Skeletal muscle tissue (tissue), 4 donors: ENCODE data around the gene CPZ. TPM values are rescaled to one million over a fixed set of nuclear protein-coding genes. Genes with fewer than 3 reads are reported as not detected.

ENCODE experiments used
- H3K27ac ChIP-seq: one replicate; pipeline ENCODE4 v1.7.0; 2013; ENCODE audit warnings: mild to moderate bottlenecking, low read depth, low read length, inconsistent platforms
- H3K27me3 ChIP-seq, 3 donors: one replicate each; pipeline ENCODE4 v1.7.0; 2013; ENCODE audit warnings: low read length in 3 of 3; ENCODE audit not compliant: control insufficient read depth in 3 of 3, insufficient read depth in 3 of 3
- H3K36me3 ChIP-seq, 3 donors: one replicate each; pipeline ENCODE4 v1.7.0; 2013; ENCODE audit warnings: low read length in 3 of 3; ENCODE audit not compliant: control insufficient read depth in 3 of 3, insufficient read depth in 3 of 3
- H3K4me1 ChIP-seq, 3 donors: one replicate each; pipeline ENCODE4 v1.7.0; 2013; ENCODE audit warnings: low read length in 3 of 3, mild to moderate bottlenecking in 3 of 3; ENCODE audit not compliant: control insufficient read depth in 3 of 3, insufficient read depth in 3 of 3
- H3K4me3 ChIP-seq, 3 donors: one replicate each; pipeline ENCODE4 v1.7.0; 2013; ENCODE audit warnings: low read length in 3 of 3
- H3K9ac ChIP-seq, 3 donors: one replicate each; pipeline ENCODE4 v1.7.0; 2013; ENCODE audit warnings: low read length in 3 of 3, mild to moderate bottlenecking in 3 of 3, moderate library complexity in 2 of 3, low read depth in 1 of 3
- H3K9me3 ChIP-seq, 3 donors: one replicate each; pipeline ENCODE4 v1.7.0; 2013; ENCODE audit warnings: low read length in 3 of 3; ENCODE audit not compliant: control insufficient read depth in 3 of 3
- total RNA-seq: library from RNA; depleted of rRNA; stranded (reverse); fragments of >200 nt; gene quantifications from one replicate; pipeline ENCODE4 v1.2.3, GENCODE V29; 2014
- donor health status: Osteomylitis.

Gene CPZ
- total RNA-seq, 1 donor from 2014 or later: 11.5 TPM

DNA sequence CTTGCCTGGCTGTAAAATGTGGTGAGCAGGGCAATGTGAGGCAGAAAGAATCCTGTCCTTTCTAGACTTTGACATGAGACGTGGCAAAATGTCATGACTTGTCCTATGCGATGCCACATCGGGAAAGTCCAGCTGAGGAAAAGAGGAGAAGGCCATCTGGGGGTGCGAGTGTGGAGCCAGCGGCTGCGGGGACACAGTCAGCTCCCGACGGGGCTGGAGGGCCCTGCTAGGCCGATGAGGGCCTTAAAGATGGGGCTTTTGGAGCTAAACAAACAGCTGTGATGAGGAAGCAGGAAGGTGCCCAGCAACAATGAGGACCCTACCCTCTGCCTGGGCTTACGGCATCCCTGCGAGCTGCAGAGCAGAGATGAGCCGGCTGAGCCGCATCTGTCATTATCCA is 7.7 kb downstream of the CPZ start:
- Histone ChIP-seq H3K4me1 (no peaks in the 10 kb centered on the region), H3K27ac (no peak overlapping the region), H3K4me3 (no peak overlapping the region), H3K9me3 (no peaks in the 10 kb centered on the region), H3K36me3 (no peaks in the 10 kb centered on the region), H3K9ac (no peak overlapping the region), H3K27me3 (peaks cover 8 to 25% (median 18%) of the 10 kb centered on the region in 3 donors)

DNA sequence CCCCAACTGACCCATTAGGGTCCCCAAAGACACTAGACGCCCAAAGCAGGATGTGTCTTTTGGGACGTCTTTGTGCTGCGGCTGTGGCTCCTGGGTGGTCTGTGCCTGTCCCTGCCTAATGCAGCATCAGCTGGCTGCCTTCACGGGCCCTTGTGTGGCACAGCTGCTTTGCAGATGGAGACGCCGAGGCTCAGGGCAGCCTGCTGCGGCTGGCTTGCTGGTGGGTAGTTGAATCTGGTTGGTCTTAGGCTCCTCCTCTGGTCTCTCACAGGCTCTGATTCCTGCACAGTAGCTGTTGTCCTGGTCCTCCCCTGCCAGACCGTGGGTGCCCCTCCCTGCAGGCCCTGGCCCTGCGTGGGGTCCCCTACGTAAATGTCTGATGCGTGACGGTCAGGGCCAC is 8.1 kb downstream of the CPZ start:
- Histone ChIP-seq H3K9me3 (no peaks in the 10 kb centered on the region), H3K4me3 (no peak overlapping the region), H3K27me3 (peaks cover 8 to 25% (median 18%) of the 10 kb centered on the region in 3 donors), H3K36me3 (no peaks in the 10 kb centered on the region), H3K27ac (no peak overlapping the region), H3K9ac (no peak overlapping the region), H3K4me1 (no peaks in the 10 kb centered on the region)

DNA sequence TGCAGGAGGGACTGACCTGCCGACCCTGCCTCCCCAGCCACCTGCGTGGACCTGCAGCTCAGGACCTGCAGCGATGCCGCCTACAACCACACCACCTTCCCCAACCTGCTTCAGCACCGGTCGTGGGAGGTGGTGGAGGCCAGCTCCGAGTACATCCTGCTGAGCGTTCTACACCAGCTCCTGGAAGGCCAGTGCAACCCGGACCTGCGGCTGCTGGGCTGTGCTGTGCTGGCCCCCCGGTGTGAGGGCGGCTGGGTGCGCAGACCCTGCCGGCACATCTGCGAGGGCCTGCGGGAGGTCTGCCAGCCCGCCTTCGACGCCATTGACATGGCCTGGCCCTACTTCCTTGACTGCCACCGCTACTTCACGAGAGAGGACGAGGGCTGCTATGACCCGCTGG is 8.5 kb downstream of the CPZ start:
- Histone ChIP-seq H3K4me1 (no peaks in the 10 kb centered on the region), H3K4me3 (no peak overlapping the region), H3K9me3 (no peaks in the 10 kb centered on the region), H3K27ac (no peak overlapping the region), H3K36me3 (no peaks in the 10 kb centered on the region), H3K27me3 (peaks cover 8 to 25% (median 18%) of the 10 kb centered on the region in 3 donors), H3K9ac (no peak overlapping the region)

DNA sequence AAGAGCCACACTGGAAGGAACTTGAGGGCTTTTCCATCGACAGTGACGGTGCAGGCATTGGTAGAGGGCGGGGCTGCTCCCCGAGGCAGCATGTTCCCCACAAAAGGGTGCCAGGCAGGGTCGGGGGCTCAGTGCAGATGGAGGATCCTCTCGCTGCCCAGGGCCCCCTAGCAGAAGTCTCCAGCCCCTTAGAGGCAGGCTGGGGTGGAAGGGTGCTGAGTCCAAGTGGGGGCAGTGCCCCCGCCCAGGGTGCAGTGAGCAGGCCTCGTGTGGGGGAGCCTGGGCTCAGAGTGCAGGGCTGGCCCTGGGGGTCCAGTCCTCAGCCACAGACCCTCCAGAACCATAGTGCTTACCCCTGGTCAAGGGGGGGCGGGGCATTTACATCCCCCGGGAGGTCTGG is 9.0 kb downstream of the CPZ start:
- H3K9ac ChIP-seq: no peak overlapping the region
- peaks cover 8 to 25% (median 18%) of the 10 kb centered on the region in 3 donors for H3K27me3 ChIP-seq
- H3K4me3 ChIP-seq: no peak overlapping the region
- no peaks in the 10 kb centered on the region for H3K9me3 ChIP-seq
- H3K4me1 ChIP-seq: no peaks in the 10 kb centered on the region
- no peaks in the 10 kb centered on the region for H3K36me3 ChIP-seq
- H3K27ac ChIP-seq: no peak overlapping the region

DNA sequence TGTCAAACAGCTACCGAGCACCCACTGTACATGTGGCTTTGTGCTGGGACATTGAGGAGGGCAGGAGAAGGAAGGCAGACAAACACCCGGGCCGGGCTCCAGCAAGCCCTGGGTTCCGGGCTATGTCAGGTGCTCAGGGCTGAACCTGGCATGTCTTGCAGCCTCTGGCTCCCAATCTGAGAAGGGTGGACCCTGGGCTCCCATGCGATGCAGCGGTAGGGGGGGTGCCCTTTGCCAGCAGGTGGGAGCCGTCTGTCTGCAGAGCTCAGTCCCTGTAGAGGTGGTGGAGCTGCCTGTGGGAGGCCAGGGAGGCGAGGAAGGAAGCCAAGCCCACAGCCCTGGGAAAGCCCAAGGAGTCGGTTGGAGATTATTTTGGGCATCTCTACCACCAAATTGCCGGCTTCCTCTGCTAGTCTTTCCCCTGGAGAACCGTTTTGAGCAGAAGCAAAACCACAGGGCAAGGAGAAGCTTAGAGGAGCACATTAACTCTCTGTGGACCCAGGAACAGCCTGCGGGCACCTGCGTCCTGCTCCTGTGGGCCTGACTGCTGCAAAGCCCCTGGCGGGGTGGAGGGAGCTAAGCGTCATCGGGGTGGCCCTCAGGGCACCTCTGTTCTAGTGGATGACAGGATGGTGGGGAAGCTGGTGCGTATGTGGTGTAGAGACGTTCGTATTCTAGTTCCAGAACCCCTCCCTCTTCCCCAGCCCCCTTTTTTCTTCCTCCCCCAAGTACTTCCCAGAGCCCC is 10.3 kb downstream of the CPZ start:
- peaks cover 13 to 27% (median 27%) of the 10 kb centered on the region in 3 donors for H3K27me3 ChIP-seq
- no peak overlapping the region for H3K9ac ChIP-seq
- no peak overlapping the region for H3K4me3 ChIP-seq
- H3K9me3 ChIP-seq: no peaks in the 10 kb centered on the region
- no peak overlapping the region for H3K27ac ChIP-seq
- H3K4me1 ChIP-seq: no peaks in the 10 kb centered on the region
- no peaks in the 10 kb centered on the region for H3K36me3 ChIP-seq

DNA sequence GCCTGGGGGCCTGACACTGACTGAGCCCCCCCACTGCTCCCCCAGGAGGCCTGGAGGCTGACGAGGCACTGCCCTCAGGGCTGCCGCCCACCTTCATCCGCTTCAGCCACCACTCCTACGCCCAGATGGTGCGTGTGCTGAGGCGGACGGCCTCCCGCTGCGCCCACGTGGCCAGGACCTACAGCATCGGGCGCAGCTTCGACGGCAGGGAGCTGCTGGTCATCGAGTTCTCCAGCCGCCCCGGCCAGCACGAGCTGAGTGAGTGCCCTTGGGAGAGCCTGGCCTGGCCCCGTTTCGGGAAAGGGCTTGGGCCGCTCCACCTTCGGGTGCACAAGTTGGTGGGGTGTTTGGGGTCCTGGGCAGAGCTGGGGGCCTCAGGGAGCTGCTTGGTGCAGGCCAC is 11.4 kb downstream of the CPZ start:
- H3K27me3 ChIP-seq: peaks cover 13 to 27% (median 27%) of the 10 kb centered on the region in 3 donors
- no peaks in the 10 kb centered on the region for H3K36me3 ChIP-seq
- no peaks in the 10 kb centered on the region for H3K4me1 ChIP-seq
- no peak overlapping the region for H3K27ac ChIP-seq
- no peak overlapping the region for H3K4me3 ChIP-seq
- no peak overlapping the region for H3K9ac ChIP-seq
- H3K9me3 ChIP-seq: no peaks in the 10 kb centered on the region

DNA sequence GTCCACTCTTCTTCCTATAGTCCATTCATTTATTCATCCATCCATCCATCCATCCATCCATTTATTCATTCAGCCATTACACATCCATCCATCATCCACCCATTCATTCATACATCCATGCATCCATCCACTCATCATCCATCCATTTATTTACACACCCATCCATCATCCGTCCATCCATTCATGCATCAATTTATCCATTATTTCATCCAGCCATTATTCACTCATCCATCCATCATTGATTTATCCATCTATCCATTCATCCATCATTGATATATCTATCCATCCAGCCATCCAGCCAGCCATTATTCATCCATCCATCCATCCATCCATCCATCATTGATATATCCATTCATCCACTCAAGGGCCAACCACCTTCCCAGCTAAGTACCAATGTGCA is 12.7 kb downstream of the CPZ start:
- Histone ChIP-seq H3K27me3 (peaks cover 11 to 26% (median 21%) of the 10 kb centered on the region in 3 donors), H3K4me1 (no peaks in the 10 kb centered on the region), H3K9ac (no peak overlapping the region), H3K36me3 (no peaks in the 10 kb centered on the region), H3K27ac (no peak overlapping the region), H3K4me3 (no peak overlapping the region), H3K9me3 (no peaks in the 10 kb centered on the region)

DNA sequence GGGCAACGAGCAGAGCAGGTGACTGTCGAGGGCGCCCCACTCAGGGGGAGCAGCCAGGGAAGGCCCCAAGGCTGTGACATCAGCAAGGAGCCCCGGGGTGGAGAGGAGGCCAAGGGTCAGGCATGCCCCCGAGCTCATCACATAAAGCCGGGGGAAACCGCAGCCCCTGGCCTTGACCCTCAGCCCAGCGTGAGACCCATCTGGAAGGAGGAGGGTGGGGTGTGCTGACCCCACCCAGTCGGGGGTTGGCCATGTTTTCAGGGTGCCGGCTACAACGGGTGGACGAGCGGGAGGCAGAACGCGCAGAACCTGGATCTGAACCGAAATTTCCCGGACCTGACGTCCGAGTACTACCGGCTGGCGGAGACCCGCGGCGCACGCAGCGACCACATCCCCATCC is 13.9 kb downstream of the CPZ start:
- H3K4me1 ChIP-seq: peaks cover 0 to 2% (median 0%) of the 10 kb centered on the region in 3 donors
- no peaks in the 10 kb centered on the region for H3K9me3 ChIP-seq
- H3K27ac ChIP-seq: no peak overlapping the region
- no peak overlapping the region for H3K9ac ChIP-seq
- H3K4me3 ChIP-seq: no peak overlapping the region
- H3K36me3 ChIP-seq: no peaks in the 10 kb centered on the region
- H3K27me3 ChIP-seq: peaks cover 5 to 16% (median 13%) of the 10 kb centered on the region in 3 donors

DNA sequence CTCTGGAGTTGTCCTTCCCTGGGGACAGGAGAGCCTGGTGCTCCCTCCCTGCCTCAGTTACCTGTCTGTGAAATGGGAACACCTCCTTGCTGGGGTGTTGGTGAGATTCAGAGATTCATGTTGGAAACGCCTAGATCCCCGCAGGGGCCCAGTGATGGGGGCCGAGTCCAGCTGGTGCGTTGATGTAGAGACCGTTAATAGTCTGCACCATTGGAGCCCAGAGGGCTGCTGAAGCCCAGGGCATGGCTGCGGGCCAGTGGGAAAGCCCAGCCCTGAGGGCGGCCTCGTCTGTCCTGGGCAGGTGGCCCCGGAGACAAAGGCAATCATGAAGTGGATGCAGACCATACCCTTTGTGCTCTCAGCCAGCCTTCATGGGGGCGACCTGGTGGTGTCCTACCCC is 14.4 kb downstream of the CPZ start:
- Histone ChIP-seq H3K4me1 (peaks cover 0 to 4% (median 0%) of the 10 kb centered on the region in 3 donors), H3K27me3 (peaks cover 5 to 18% (median 12%) of the 10 kb centered on the region in 3 donors), H3K9ac (no peak overlapping the region), H3K27ac (no peak overlapping the region), H3K36me3 (no peaks in the 10 kb centered on the region), H3K4me3 (no peak overlapping the region), H3K9me3 (no peaks in the 10 kb centered on the region)

DNA sequence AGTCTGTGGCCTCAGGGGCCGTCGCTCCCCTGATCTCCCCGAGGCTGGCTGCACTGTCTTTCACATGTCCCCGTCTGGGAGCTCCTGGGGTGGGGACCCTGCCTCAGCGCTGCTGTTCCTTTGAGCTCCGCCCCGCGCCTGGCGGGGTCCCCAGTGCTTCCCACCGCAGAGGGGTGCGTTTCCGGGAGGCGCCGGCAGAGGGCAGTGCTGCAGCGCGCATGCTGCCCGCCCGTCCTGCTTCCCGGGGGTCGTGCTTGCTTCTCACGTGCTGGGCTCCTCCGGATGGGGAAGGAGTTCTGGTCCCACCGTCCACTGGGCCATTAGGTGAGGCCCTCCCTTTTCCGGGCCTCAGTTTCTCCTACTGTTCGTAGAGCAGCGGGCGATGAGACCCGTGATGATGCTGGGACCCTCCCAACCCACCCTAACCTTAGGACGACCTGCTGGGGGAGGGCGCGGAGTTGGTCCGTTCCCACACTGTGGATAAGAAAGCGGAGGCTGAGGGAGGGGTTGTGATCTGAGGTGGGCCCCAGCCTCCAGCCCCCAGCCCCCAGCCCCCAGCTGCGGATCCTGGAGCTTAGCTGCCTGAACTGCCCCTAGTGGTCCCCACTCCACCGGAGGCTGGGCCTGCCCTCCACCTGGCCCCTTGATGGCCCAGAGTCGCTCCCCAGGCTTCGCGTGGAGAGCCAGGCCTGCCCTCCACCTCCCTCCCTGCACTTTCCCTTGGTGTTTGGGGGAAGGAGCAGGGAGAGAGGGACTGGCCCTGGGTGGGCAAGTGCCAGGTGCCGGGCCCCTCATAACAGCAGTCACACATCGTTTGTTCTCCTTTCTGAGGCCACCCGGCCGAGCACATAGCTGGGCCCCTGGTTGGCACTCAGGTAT is 15.3 kb downstream of the CPZ start:
- Histone ChIP-seq H3K9me3 (no peaks in the 10 kb centered on the region), H3K27ac (no peak overlapping the region), H3K9ac (no peak overlapping the region), H3K4me3 (no peak overlapping the region), H3K36me3 (no peaks in the 10 kb centered on the region), H3K27me3 (peaks cover 5 to 16% (median 9%) of the 10 kb centered on the region in 3 donors), H3K4me1 (peaks cover 0 to 4% (median 0%) of the 10 kb centered on the region in 3 donors)
